ENCODE measurements around the gene UMODL1.

- TF ChIP-seq, protein P1, sequence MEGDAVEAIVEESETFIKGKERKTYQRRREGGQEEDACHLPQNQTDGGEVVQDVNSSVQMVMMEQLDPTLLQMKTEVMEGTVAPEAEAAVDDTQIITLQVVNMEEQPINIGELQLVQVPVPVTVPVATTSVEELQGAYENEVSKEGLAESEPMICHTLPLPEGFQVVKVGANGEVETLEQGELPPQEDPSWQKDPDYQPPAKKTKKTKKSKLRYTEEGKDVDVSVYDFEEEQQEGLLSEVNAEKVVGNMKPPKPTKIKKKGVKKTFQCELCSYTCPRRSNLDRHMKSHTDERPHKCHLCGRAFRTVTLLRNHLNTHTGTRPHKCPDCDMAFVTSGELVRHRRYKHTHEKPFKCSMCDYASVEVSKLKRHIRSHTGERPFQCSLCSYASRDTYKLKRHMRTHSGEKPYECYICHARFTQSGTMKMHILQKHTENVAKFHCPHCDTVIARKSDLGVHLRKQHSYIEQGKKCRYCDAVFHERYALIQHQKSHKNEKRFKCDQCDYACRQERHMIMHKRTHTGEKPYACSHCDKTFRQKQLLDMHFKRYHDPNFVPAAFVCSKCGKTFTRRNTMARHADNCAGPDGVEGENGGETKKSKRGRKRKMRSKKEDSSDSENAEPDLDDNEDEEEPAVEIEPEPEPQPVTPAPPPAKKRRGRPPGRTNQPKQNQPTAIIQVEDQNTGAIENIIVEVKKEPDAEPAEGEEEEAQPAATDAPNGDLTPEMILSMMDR (IDR thresholded peaks at IDR 0.05; ENCODE audit: poor library complexity) = no peak
- TF ChIP-seq EZH2 (IDR thresholded peaks at IDR 0.05; ENCODE audit: borderline replicate concordance) (no peak), EZH2phosphoT487 (IDR thresholded peaks at IDR 0.05; ENCODE audit: low read depth, severe bottlenecking, unreplicated experiment) (no peak)
Observed at GRCh38 chr21:42176859-42177258, 105.7 kb downstream of the UMODL1 start.
